Ectodermal cell (in vitro differentiated cells): ENCODE data around the gene CHMP4B.

Source experiments
- H3K27ac ChIP-seq: 2 replicates; pipeline ENCODE4 v1.7.0; 2013; ENCODE audit warnings: mild to moderate bottlenecking, low read depth, low read length; ENCODE audit not compliant: insufficient read depth, poor library complexity, severe bottlenecking
- H3K27me3 ChIP-seq: 2 replicates; pipeline ENCODE4 v1.7.0; 2013; ENCODE audit warnings: mild to moderate bottlenecking, low read length; ENCODE audit not compliant: insufficient read depth, control insufficient read depth, poor library complexity, severe bottlenecking
- H3K36me3 ChIP-seq: one replicate; pipeline ENCODE4 v1.7.0; 2013; ENCODE audit warnings: low read length; ENCODE audit not compliant: control insufficient read depth, insufficient read depth
- H3K4me1 ChIP-seq: one replicate; pipeline ENCODE4 v1.7.0; 2013; ENCODE audit warnings: low read length; ENCODE audit not compliant: control insufficient read depth, insufficient read depth
- H3K4me3 ChIP-seq: 2 replicates; pipeline ENCODE4 v1.7.0; 2013; ENCODE audit warnings: low read depth, low read length, control low read depth; ENCODE audit not compliant: insufficient read depth
- H3K9me3 ChIP-seq: 2 replicates; pipeline ENCODE4 v1.7.0; 2013; ENCODE audit warnings: mild to moderate bottlenecking, low read length, moderate library complexity; ENCODE audit not compliant: control insufficient read depth
- WGBS, 2 experiments: methylation state at CpG; one replicate each; pipeline ENCODE4 v1.1.7; 2013; ENCODE audit warnings: missing lambda C conversion rate in 2 of 2; 5-methylcytosine and 5-hydroxymethylcytosine counted together

Gene CHMP4B

GRCh38 chr20:33837096-33837830 is 26.1 kb downstream of the CHMP4B start:
- Histone ChIP-seq H3K27ac (no peak overlapping the region), H3K9me3 (no peaks in the 10 kb centered on the region), H3K36me3 (no peaks in the 10 kb centered on the region), H3K4me1 (peaks cover 9% of the 10 kb centered on the region), H3K27me3 (no peaks in the 10 kb centered on the region), H3K4me3 (no peak overlapping the region)
- WGBS, 2 experiments = 95 to 100% methylated on average over 5 of the region's 5 CpGs

GRCh38 chr20:33838035-33838864 is 27.1 kb downstream of the CHMP4B start:
- Histone ChIP-seq H3K4me1 (peaks cover 17% of the 10 kb centered on the region), H3K36me3 (no peaks in the 10 kb centered on the region), H3K9me3 (no peaks in the 10 kb centered on the region), H3K4me3 (no peak overlapping the region), H3K27ac (no peak overlapping the region), H3K27me3 (no peaks in the 10 kb centered on the region)
- WGBS, 2 experiments = 92 to 95% methylated on average over 8 of the region's 8 CpGs

DNA sequence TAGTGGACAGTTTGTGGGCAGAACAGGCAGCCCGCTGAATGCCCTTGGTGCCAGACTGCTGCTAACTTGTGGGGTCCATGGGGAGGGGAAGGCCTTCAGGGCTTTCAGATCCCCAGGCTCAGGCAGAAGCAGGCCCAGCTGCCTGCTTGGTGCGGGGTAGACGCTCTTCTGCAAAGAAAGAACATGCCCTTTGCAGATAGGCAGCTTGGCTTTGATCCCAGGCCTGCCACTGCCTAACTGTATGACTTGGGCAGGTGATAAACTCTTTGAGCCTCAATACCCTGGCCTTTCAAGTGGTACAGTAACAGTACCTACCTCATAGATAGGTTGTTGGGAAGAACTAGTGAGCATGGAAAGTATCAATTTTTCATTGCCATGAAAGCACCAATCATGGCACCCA is 28.4 kb downstream of the CHMP4B start:
- H3K4me1 ChIP-seq = peaks cover 11% of the 10 kb centered on the region
- H3K4me3 ChIP-seq = no peak overlapping the region
- no peaks in the 10 kb centered on the region for H3K27me3 ChIP-seq
- H3K27ac ChIP-seq = no peak overlapping the region
- no peaks in the 10 kb centered on the region for H3K36me3 ChIP-seq
- no peaks in the 10 kb centered on the region for H3K9me3 ChIP-seq
- WGBS, 2 experiments = 93 to 98% methylated on average over 3 of the region's 3 CpGs

- H3K27ac ChIP-seq = no peak overlapping the region
- H3K4me3 ChIP-seq = no peak overlapping the region
- no peaks in the 10 kb centered on the region for H3K36me3 ChIP-seq
- H3K9me3 ChIP-seq = no peaks in the 10 kb centered on the region
- peaks cover 11% of the 10 kb centered on the region for H3K4me1 ChIP-seq
- no peaks in the 10 kb centered on the region for H3K27me3 ChIP-seq
- WGBS, 2 experiments = 95 to 96% methylated on average over 7 of the region's 7 CpGs
Measured at GRCh38 chr20:33840160-33840559, 29.0 kb downstream of the CHMP4B start.

GRCh38 chr20:33840759-33841435 is 29.7 kb downstream of the CHMP4B start:
- WGBS, 2 experiments = 87 to 94% methylated on average over 4 of the region's 4 CpGs

GRCh38 chr20:33841436-33841799 is 30.3 kb downstream of the CHMP4B start:
- Histone ChIP-seq H3K27me3 (no peaks in the 10 kb centered on the region), H3K36me3 (no peaks in the 10 kb centered on the region), H3K27ac (no peak overlapping the region), H3K4me1 (peaks cover 11% of the 10 kb centered on the region), H3K4me3 (no peak overlapping the region), H3K9me3 (no peaks in the 10 kb centered on the region)
- WGBS, 2 experiments = 90 to 92% methylated on average over 4 of the region's 4 CpGs

More at GRCh38 chr20:33840759-33841435, 29.7 kb downstream of the CHMP4B start:
- Histone ChIP-seq H3K36me3 (no peaks in the 10 kb centered on the region), H3K9me3 (no peaks in the 10 kb centered on the region), H3K27me3 (no peaks in the 10 kb centered on the region), H3K27ac (no peak overlapping the region), H3K4me1 (peaks cover 11% of the 10 kb centered on the region), H3K4me3 (no peak overlapping the region)

- H3K36me3 ChIP-seq = no peaks in the 10 kb centered on the region
- WGBS, 2 experiments = 89 to 90% methylated on average over 3 of the region's 3 CpGs
- no peak overlapping the region for H3K27ac ChIP-seq
Measured at GRCh38 chr20:33842346-33842745, 31.2 kb downstream of the CHMP4B start.

DNA sequence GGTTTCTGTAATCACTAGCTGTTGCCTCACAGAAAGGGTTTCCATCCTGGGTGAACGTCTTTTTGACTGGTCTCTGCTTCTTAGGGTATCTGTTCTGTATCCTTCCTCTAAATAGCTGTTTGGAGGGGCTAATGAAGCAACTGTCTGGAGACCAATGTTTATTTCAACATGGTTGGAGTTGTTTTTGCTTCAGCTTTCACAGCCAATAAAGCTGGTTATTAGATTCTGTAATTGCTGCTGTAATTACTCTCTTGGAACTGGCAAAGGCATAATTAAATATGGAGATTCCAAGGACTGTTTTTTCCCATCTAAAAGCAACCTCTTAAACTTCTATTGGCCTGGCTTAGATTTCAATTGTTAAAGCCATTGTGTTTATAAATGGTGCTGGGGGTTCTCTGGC is 31.9 kb downstream of the CHMP4B start:
- Histone ChIP-seq H3K4me1 (peaks cover 11% of the 10 kb centered on the region), H3K9me3 (no peaks in the 10 kb centered on the region), H3K27ac (no peak overlapping the region), H3K27me3 (no peaks in the 10 kb centered on the region), H3K4me3 (no peak overlapping the region), H3K36me3 (no peaks in the 10 kb centered on the region)
- 87 to 94% methylated on average over 1 of the region's 1 CpG for WGBS, 2 experiments

More at GRCh38 chr20:33842346-33842745, 31.2 kb downstream of the CHMP4B start:
- Histone ChIP-seq H3K4me1 (peaks cover 11% of the 10 kb centered on the region), H3K9me3 (no peaks in the 10 kb centered on the region), H3K4me3 (no peak overlapping the region), H3K27me3 (no peaks in the 10 kb centered on the region)

- Histone ChIP-seq H3K36me3 (no peaks in the 10 kb centered on the region), H3K9me3 (no peaks in the 10 kb centered on the region), H3K4me1 (peaks cover 11% of the 10 kb centered on the region), H3K27ac (no peak overlapping the region), H3K4me3 (no peak overlapping the region), H3K27me3 (no peaks in the 10 kb centered on the region)
- 87 to 92% methylated on average over 4 of the region's 4 CpGs for WGBS, 2 experiments
Measured at GRCh38 chr20:33843854-33844253, 32.7 kb downstream of the CHMP4B start.
